GM15510 (cell line): Measurements from ENCODE around the gene TBC1D4.

Experiments
- POLR2A ChIP-seq: IDR thresholded peaks from 3 replicates; pipeline ENCODE4 v1.6.1; 2011; ENCODE audit warnings: borderline replicate concordance; ENCODE audit not compliant: insufficient read length; ENCODE audit errors: extremely low read depth

TBC1D4 gene

GRCh38 chr13:75398072-75398471 is 83.9 kb downstream of the TBC1D4 start:
- TF ChIP-seq POLR2A: no peak

- TF ChIP-seq POLR2A: no peak
Observed at GRCh38 chr13:75395901-75396300, 86.1 kb downstream of the TBC1D4 start.

GRCh38 chr13:75395066-75395465 is 86.9 kb downstream of the TBC1D4 start:
- no peak for TF ChIP-seq POLR2A

- TF ChIP-seq POLR2A: no peak
Observed at GRCh38 chr13:75393839-75394520, 88.0 kb downstream of the TBC1D4 start.

GRCh38 chr13:75391432-75392100 is 90.4 kb downstream of the TBC1D4 start:
- TF ChIP-seq POLR2A: no peak

GRCh38 chr13:75390229-75390628 is 91.7 kb downstream of the TBC1D4 start:
- no peak for TF ChIP-seq POLR2A

- TF ChIP-seq POLR2A: no peak
Observed at GRCh38 chr13:75385708-75386083, 96.3 kb downstream of the TBC1D4 start.

- no peak for TF ChIP-seq POLR2A
Observed at GRCh38 chr13:75384879-75385707, 96.9 kb downstream of the TBC1D4 start.

GRCh38 chr13:75383064-75383715 is 98.8 kb downstream of the TBC1D4 start:
- TF ChIP-seq POLR2A: no peak

GRCh38 chr13:75378301-75378700 is 103.7 kb downstream of the TBC1D4 start:
- TF ChIP-seq POLR2A: no peak

- TF ChIP-seq POLR2A: no peak
Observed at GRCh38 chr13:75376792-75377402, 105.1 kb downstream of the TBC1D4 start.

- no peak for TF ChIP-seq POLR2A
Observed at GRCh38 chr13:75375329-75375728, 106.6 kb downstream of the TBC1D4 start.

GRCh38 chr13:75373988-75374387 is 108.0 kb downstream of the TBC1D4 start:
- no peak for TF ChIP-seq POLR2A
